ENCODE results near the gene SURF6. TPM values are rescaled to one million over a fixed set of nuclear protein-coding genes. Genes with fewer than 3 reads are reported as not detected.
"Not testable (repeated sequence)": the region's sequence is repeated elsewhere in the genome, so short reads cannot be mapped to it uniquely, and the experiment has no call there.

The SURF6 gene
- total RNA-seq, 1 experiment from 2014 or later: 42.0 TPM

- H3K36me3 ChIP-seq (replicated peaks; ENCODE audit: control insufficient read depth, insufficient read depth, low read length); H3K4me3 ChIP-seq (ENCODE audit: insufficient read depth, low read depth, low read length); H3K27me3 ChIP-seq (ENCODE audit: control insufficient read depth, insufficient read depth, low read length); DNase-seq: not testable (repeated sequence)
Measured at GRCh38 chr9:133283255-133284032, 52.5 kb downstream of the SURF6 start.

- DNase-seq: no peak
- no peaks in the 10 kb centered on the region for H3K36me3 ChIP-seq (replicated peaks; ENCODE audit: control insufficient read depth, insufficient read depth, low read length)
- no peak overlapping the region for H3K4me3 ChIP-seq (ENCODE audit: insufficient read depth, low read depth, low read length)
- H3K27me3 ChIP-seq (ENCODE audit: control insufficient read depth, insufficient read depth, low read length): peaks cover 2% of the 10 kb centered on the region; the same call in 1 of the 2 replicates
Measured at GRCh38 chr9:133282464-133283238, 53.3 kb downstream of the SURF6 start.

GRCh38 chr9:133280392-133280791 lies 55.6 kb downstream of the SURF6 start:
- no peak for DNase-seq
- peaks cover 23% of the 10 kb centered on the region for H3K27me3 ChIP-seq (ENCODE audit: control insufficient read depth, insufficient read depth, low read length)

More at GRCh38 chr9:133280392-133280791, 55.6 kb downstream of the SURF6 start:
- Histone ChIP-seq H3K36me3 (replicated peaks; ENCODE audit: control insufficient read depth, insufficient read depth, low read length) (no peaks in the 10 kb centered on the region), H3K4me3 (ENCODE audit: insufficient read depth, low read depth, low read length) (no peak overlapping the region)

Other genes with a start within 250 kb of the SURF6 start
- 24.4 and 24.6 TPM in 2 replicates for gene RALGDS, start 214.9 kb downstream of the SURF6 start, total RNA-seq (2014; rRNA removed; shearing (Covaris generic))
- 6.8 and 7.5 TPM in 2 replicates for gene GBGT1, start 172.3 kb downstream of the SURF6 start, total RNA-seq (2014; rRNA removed; shearing (Covaris generic))
- not detected in 2 replicates for gene OBP2B, start 126.9 kb downstream of the SURF6 start, total RNA-seq (2014; rRNA removed; shearing (Covaris generic))
- 0.63 TPM in 1 of 2 replicates, not detected in the other for gene ABO, start 61.0 kb downstream of the SURF6 start, total RNA-seq (2014; rRNA removed; shearing (Covaris generic))
- 61.0 and 64.6 TPM in 2 replicates for gene MED22, start 11.9 kb upstream of the SURF6 start, total RNA-seq (2014; rRNA removed; shearing (Covaris generic))
- gene RPL7A, start 12.0 kb upstream of the SURF6 start, total RNA-seq (2014; rRNA removed; shearing (Covaris generic)): 2,813 and 2,948 TPM in 2 replicates
- gene SURF1, start 20.3 kb upstream of the SURF6 start, total RNA-seq (2014; rRNA removed; shearing (Covaris generic)): 30.6 and 31.8 TPM in 2 replicates
- 25.8 and 28.1 TPM in 2 replicates for gene SURF2, start 20.4 kb upstream of the SURF6 start, total RNA-seq (2014; rRNA removed; shearing (Covaris generic))
- 174 and 181 TPM in 2 replicates for gene SURF4, start 39.9 kb upstream of the SURF6 start, total RNA-seq (2014; rRNA removed; shearing (Covaris generic))
- 0.17 and 0.41 TPM in 2 replicates for gene STKLD1, start 40.2 kb upstream of the SURF6 start, total RNA-seq (2014; rRNA removed; shearing (Covaris generic))
- 28.5 and 33.5 TPM in 2 replicates for gene REXO4, start 81.8 kb upstream of the SURF6 start, total RNA-seq (2014; rRNA removed; shearing (Covaris generic))
- gene ADAMTS13, start 86.2 kb upstream of the SURF6 start, total RNA-seq (2014; rRNA removed; shearing (Covaris generic)): 2.8 and 5.5 TPM in 2 replicates
- gene CACFD1, start 123.8 kb upstream of the SURF6 start, total RNA-seq (2014; rRNA removed; shearing (Covaris generic)): 9.5 and 11.3 TPM in 2 replicates
- 13.8 and 18.2 TPM in 2 replicates for gene SLC2A6, start 142.9 kb upstream of the SURF6 start, total RNA-seq (2014; rRNA removed; shearing (Covaris generic))
- gene MYMK, start 188.8 kb upstream of the SURF6 start, total RNA-seq (2014; rRNA removed; shearing (Covaris generic)): not detected in 2 replicates
- gene ADAMTSL2, start 198.5 kb upstream of the SURF6 start, total RNA-seq (2014; rRNA removed; shearing (Covaris generic)): 0.42 and 0.70 TPM in 2 replicates

All from H7 (cell line).